D721Med (cell line): Measurements from ENCODE around the gene GAREM1.
A peak's percentile ranks its signal among the peaks of the same experiment; 100 is the strongest.

Experiments
- DNase-seq: peaks from one replicate; pipeline ENCODE4 v3.0.0; 2011; ENCODE audit warnings: low spot score; ENCODE audit not compliant: insufficient read length
- FAIRE-seq: peaks from 2 replicates; lab custom pipeline; 2011; peaks lifted over from hg19 to GRCh38; lab: Jason Lieb, UNC
- CTCF ChIP-seq: IDR thresholded peaks from 2 replicates; pipeline ENCODE4 v1.5.1; 2012; ENCODE audit warnings: mild to moderate bottlenecking, control low read depth; ENCODE audit not compliant: insufficient read depth; ENCODE audit errors: missing control alignments

Gene GAREM1

GRCh38 chr18:32332708-32333107 is 138.0 kb downstream of the GAREM1 start:
- no peak for TF ChIP-seq CTCF
- DNase-seq (no peak), FAIRE-seq (no peak)

- no peak for FAIRE-seq
- TF ChIP-seq CTCF, result no peak
- no peak for DNase-seq
Observed at GRCh38 chr18:32328974-32329373, 141.7 kb downstream of the GAREM1 start.

GRCh38 chr18:32328379-32328778 is 142.3 kb downstream of the GAREM1 start:
- FAIRE-seq (no peak), DNase-seq (no peak)
- TF ChIP-seq CTCF, result no peak

- FAIRE-seq, result peak; percentile 6
- DNase-seq, result no peak
- no peak for TF ChIP-seq CTCF
Observed at GRCh38 chr18:32326450-32327308, 144.0 kb downstream of the GAREM1 start.

GRCh38 chr18:32324181-32324580 is 146.5 kb downstream of the GAREM1 start:
- DNase-seq, result no peak
- FAIRE-seq, result peak; percentile 29
- no peak for TF ChIP-seq CTCF

GRCh38 chr18:32321826-32322225 is 148.9 kb downstream of the GAREM1 start:
- FAIRE-seq (no peak), DNase-seq (no peak)
- TF ChIP-seq CTCF, result no peak

- FAIRE-seq (no peak), DNase-seq (no peak)
- TF ChIP-seq CTCF, result no peak
Observed at GRCh38 chr18:32319084-32319483, 151.6 kb downstream of the GAREM1 start.
